Uterus (tissue), 2 donors: ENCODE measurements around the gene CBX1.

Experiments used
- CTCF ChIP-seq, 4 experiments: fragments of 200-600 bp in 2 of 4; fragments of 450-650 bp in 2 of 4; sonication (generic) in 2 of 4; IDR thresholded peaks; one replicate each; pipeline ENCODE4 v1.5.1; 2016 to 2019; ENCODE audit warnings: antibody characterized with exemption in 4 of 4, mild to moderate bottlenecking in 2 of 4, moderate library complexity in 1 of 4
- POLR2A ChIP-seq, 2 donors: fragments of 450-650 bp; IDR thresholded peaks; one replicate each; pipeline ENCODE4 v1.6.1; 2016; ENCODE audit warnings: antibody characterized with exemption in 2 of 2, mild to moderate bottlenecking in 1 of 2, moderate library complexity in 1 of 2

GRCh38 chr17:48022901-48023300, 78.4 kb downstream of the CBX1 start:
- TF ChIP-seq CTCF (IDR thresholded peaks at IDR 0.05) (no peak), POLR2A (IDR thresholded peaks at IDR 0.05) (no peak)
